NB4 (cell line): ENCODE measurements around the gene PBXIP1.

Source experiments
- MYC ChIP-seq: IDR thresholded peaks from 2 replicates; pipeline ENCODE4 v1.6.1; 2011; ENCODE audit warnings: low read depth, low read length
- POLR2A ChIP-seq: IDR thresholded peaks from 2 replicates; pipeline ENCODE4 v1.6.1; 2011; ENCODE audit warnings: mild to moderate bottlenecking; ENCODE audit not compliant: insufficient read length; ENCODE audit errors: extremely low read depth
- TF ChIP-seq, protein P1 (sequence below): IDR thresholded peaks from 2 replicates; pipeline ENCODE4 v1.6.1; 2011; ENCODE audit warnings: low read depth, low read length
- TF ChIP-seq, protein P2 (sequence below): IDR thresholded peaks from one replicate; pipeline ENCODE4 v1.5.1; 2012; ENCODE audit warnings: low read depth, low read length

DNA sequence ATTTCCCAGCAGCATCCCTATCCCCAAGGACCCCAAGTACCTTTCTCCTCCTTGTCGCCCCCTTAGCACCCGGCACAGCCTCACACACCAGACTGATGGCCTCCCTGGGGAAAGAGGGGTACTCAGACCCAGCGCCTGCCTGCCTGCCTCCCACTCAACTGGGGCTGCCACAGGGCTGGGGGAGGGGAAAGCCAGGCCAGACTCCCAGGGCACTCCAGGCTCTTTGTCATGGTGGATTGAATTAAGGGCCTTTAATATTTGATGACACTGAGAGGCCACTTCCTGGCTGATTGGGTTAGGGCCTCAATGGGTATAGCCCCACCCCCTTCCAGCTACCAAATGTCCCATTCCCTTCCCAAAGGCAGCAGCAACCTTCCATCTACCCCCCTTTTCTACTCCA is 12.8 kb upstream of the PBXIP1 start:
- TF ChIP-seq MYC, result no peak
- TF ChIP-seq, protein P1, sequence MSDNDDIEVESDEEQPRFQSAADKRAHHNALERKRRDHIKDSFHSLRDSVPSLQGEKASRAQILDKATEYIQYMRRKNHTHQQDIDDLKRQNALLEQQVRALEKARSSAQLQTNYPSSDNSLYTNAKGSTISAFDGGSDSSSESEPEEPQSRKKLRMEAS, result no peak
- TF ChIP-seq POLR2A, result no peak
- TF ChIP-seq, protein P2, sequence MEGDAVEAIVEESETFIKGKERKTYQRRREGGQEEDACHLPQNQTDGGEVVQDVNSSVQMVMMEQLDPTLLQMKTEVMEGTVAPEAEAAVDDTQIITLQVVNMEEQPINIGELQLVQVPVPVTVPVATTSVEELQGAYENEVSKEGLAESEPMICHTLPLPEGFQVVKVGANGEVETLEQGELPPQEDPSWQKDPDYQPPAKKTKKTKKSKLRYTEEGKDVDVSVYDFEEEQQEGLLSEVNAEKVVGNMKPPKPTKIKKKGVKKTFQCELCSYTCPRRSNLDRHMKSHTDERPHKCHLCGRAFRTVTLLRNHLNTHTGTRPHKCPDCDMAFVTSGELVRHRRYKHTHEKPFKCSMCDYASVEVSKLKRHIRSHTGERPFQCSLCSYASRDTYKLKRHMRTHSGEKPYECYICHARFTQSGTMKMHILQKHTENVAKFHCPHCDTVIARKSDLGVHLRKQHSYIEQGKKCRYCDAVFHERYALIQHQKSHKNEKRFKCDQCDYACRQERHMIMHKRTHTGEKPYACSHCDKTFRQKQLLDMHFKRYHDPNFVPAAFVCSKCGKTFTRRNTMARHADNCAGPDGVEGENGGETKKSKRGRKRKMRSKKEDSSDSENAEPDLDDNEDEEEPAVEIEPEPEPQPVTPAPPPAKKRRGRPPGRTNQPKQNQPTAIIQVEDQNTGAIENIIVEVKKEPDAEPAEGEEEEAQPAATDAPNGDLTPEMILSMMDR, result no peak
